ENCODE results near the gene CADPS2.

Gene CADPS2

DNA sequence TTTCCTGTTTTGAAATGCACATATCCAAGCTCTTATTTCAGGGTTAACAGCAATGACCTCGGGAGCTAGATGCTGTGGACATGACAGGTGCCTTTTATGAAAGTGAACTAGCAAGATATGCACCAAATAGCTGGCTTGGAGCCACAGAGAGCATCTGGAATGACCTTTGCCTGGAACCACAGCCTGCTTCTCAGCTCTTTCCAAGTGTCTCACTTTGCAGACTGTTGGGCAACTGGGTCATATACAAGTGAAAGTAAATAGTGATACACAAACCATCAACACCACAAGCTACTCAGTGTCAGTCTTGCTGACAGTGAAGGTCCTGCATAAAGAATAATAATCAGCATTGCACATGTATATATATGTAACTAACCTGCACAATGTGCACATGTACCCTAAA lies 370.9 kb downstream of the CADPS2 start:
- DNase-seq (ENCODE audit: extremely low read depth, low read depth) = no peak

GRCh38 chr7:122511268-122511667 lies 375.0 kb downstream of the CADPS2 start:
- TF ChIP-seq CTCF (IDR thresholded peaks at IDR 0.05; ENCODE audit: low read depth, low read length) = no peak
- DNase-seq (ENCODE audit: extremely low read depth, low read depth) = no peak

More for the DNA sequence above, 370.9 kb downstream of the CADPS2 start:
- no peak for TF ChIP-seq CTCF (IDR thresholded peaks at IDR 0.05; ENCODE audit: low read depth, low read length)

- DNase-seq (ENCODE audit: extremely low read depth, low read depth) = no peak
- TF ChIP-seq CTCF (IDR thresholded peaks at IDR 0.05; ENCODE audit: low read depth, low read length) = no peak
Observed at GRCh38 chr7:122507591-122507990, 378.7 kb downstream of the CADPS2 start.

DNA sequence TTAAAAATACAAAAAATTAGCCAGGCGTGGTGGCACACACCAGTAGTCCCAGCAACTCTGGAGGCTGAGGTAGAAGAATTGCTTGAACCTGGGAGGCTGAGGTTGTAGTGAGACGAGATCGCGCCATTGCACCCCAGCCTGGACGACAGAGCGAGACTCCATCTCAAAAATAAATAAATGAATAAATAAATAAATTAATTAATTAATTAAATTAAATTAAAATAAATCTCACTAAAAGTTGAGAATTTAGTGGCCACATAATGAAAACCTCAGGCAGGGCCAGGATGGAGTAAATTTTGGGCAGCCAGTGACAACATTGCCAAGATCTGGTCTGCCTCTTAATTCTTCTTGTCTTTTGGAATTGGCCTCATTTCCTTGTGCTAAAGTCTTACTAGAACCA lies 394.3 kb downstream of the CADPS2 start:
- DNase-seq (ENCODE audit: extremely low read depth, low read depth) = no peak
- TF ChIP-seq CTCF (IDR thresholded peaks at IDR 0.05; ENCODE audit: low read depth, low read length) = no peak

DNA sequence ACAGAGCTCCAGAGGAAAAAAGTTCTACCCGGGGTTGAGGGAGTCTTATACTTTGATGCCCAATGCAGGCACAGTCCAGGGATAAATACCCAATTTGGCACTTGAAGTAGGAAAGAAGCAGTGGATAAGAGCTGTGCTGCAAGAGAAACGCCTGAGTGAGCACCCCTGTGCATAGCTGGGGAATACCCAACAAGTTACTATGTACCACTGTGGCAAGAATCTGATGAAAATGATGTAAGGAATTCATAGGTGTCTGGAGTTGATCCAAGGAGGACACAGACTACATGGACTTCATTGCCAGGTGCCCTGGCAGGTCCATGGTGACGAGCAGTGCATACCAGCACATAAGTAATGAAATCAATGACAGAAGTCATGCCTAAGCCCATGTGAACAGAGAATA lies 398.0 kb downstream of the CADPS2 start:
- no peak for DNase-seq (ENCODE audit: extremely low read depth, low read depth)
- TF ChIP-seq CTCF (IDR thresholded peaks at IDR 0.05; ENCODE audit: low read depth, low read length) = no peak

GRCh38 chr7:122487131-122487530 lies 399.1 kb downstream of the CADPS2 start:
- TF ChIP-seq CTCF (IDR thresholded peaks at IDR 0.05; ENCODE audit: low read depth, low read length) = no peak

DNA sequence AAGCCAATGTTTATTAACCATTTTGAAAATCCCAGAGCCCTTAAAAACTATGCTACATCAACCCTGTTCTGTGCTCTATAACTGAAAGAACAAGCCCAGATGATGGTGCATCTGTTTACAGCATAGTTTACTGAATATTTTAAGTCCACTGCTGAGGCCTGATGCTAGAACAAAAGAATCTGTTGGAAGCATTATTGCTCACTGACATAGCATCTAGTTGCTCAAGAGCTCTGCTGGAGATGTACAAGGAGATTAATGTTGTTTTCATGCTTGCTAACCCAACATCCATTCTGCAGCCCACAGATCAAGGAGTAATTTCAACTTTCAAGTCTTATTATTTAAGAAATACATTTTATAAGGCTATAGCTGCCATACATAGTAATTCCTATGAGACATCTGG lies 400.4 kb downstream of the CADPS2 start:
- TF ChIP-seq CTCF (IDR thresholded peaks at IDR 0.05; ENCODE audit: low read depth, low read length) = no peak
- DNase-seq (ENCODE audit: extremely low read depth, low read depth) = no peak

More at GRCh38 chr7:122487131-122487530, 399.1 kb downstream of the CADPS2 start:
- DNase-seq (ENCODE audit: extremely low read depth, low read depth) = no peak

All from AG09319 (cell line).